Measurements from ENCODE around the gene SH3TC1.
A peak's percentile ranks its signal among the peaks of the same experiment; 100 is the strongest.

SH3TC1 gene

GRCh38 chr4:8218371-8219031, 19.4 kb downstream of the SH3TC1 start:
- TF ChIP-seq, protein P1, sequence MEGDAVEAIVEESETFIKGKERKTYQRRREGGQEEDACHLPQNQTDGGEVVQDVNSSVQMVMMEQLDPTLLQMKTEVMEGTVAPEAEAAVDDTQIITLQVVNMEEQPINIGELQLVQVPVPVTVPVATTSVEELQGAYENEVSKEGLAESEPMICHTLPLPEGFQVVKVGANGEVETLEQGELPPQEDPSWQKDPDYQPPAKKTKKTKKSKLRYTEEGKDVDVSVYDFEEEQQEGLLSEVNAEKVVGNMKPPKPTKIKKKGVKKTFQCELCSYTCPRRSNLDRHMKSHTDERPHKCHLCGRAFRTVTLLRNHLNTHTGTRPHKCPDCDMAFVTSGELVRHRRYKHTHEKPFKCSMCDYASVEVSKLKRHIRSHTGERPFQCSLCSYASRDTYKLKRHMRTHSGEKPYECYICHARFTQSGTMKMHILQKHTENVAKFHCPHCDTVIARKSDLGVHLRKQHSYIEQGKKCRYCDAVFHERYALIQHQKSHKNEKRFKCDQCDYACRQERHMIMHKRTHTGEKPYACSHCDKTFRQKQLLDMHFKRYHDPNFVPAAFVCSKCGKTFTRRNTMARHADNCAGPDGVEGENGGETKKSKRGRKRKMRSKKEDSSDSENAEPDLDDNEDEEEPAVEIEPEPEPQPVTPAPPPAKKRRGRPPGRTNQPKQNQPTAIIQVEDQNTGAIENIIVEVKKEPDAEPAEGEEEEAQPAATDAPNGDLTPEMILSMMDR (conservative IDR thresholded peaks at IDR 0.05; ENCODE audit: low read depth): no peak
- ChIA-PET CTCF (interaction anchor here (0.7 kb wide), 1 partner anchor 19 kb away, joined by 3 read pairs; no protein-coding TSS in a partner anchor), POLR2A (ENCODE audit: low non-redundant PET) (no interaction called here)
- no peak for DNase-seq (ENCODE audit: low spot score)
- no peak overlapping the region for H3K27ac ChIP-seq

DNA sequence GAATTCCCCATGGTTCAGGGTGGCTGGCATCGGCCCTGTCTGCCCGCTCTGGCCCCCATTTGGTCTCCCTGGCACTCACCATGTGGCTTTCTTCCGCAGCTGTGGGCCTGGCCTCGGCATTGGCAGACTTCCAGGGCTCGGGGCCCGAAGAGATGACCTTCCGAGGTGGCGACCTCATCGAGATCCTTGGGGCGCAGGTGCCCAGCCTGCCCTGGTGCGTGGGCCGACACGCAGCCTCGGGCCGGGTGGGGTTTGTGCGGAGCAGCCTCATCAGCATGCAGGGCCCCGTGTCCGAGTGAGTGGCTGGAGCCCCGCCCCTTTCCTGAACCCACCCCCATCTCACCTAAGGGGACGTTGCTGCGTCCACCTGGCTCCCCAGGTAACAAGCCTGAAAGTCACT, 20.1 kb downstream of the SH3TC1 start:
- no peak for DNase-seq (ENCODE audit: low spot score)
- CTCF ChIA-PET: interaction anchor here (0.7 kb wide), 1 partner anchor 20 kb away, joined by 3 read pairs; no protein-coding TSS in a partner anchor
- TF ChIP-seq, protein P1 (conservative IDR thresholded peaks at IDR 0.05; ENCODE audit: low read depth): no peak
- POLR2A ChIA-PET (ENCODE audit: low non-redundant PET): no interaction called here
- H3K27ac ChIP-seq: no peak overlapping the region

GRCh38 chr4:8220661-8221450, 21.8 kb downstream of the SH3TC1 start:
- CTCF ChIA-PET: interaction anchor here (1.1 kb wide), 1 partner anchor 183 kb away, joined by 3 read pairs; no protein-coding TSS in a partner anchor
- H3K27ac ChIP-seq: peak overlapping the region; percentile 39
- no peak for DNase-seq (ENCODE audit: low spot score)
- TF ChIP-seq, protein P1 (conservative IDR thresholded peaks at IDR 0.05; ENCODE audit: low read depth): no peak
- POLR2A ChIA-PET (ENCODE audit: low non-redundant PET): no interaction called here

GRCh38 chr4:8221476-8221875, 22.4 kb downstream of the SH3TC1 start:
- TF ChIP-seq, protein P1 (conservative IDR thresholded peaks at IDR 0.05; ENCODE audit: low read depth): no peak
- CTCF ChIA-PET: interaction anchor here (1.1 kb wide), 1 partner anchor 182 kb away, joined by 3 read pairs; no protein-coding TSS in a partner anchor
- DNase-seq (ENCODE audit: low spot score): no peak
- POLR2A ChIA-PET (ENCODE audit: low non-redundant PET): no interaction called here
- H3K27ac ChIP-seq: no peak overlapping the region

- no peak for DNase-seq (ENCODE audit: low spot score)
- no peak overlapping the region for H3K27ac ChIP-seq
- ChIA-PET POLR2A (ENCODE audit: low non-redundant PET) (no interaction called here), CTCF (interaction anchor here (1.1 kb wide), 1 partner anchor 182 kb away, joined by 3 read pairs; no protein-coding TSS in a partner anchor)
- TF ChIP-seq, protein P1 (conservative IDR thresholded peaks at IDR 0.05; ENCODE audit: low read depth): no peak
These were observed 22.9 kb downstream of the SH3TC1 start for GRCh38 chr4:8221985-8222384.

DNA sequence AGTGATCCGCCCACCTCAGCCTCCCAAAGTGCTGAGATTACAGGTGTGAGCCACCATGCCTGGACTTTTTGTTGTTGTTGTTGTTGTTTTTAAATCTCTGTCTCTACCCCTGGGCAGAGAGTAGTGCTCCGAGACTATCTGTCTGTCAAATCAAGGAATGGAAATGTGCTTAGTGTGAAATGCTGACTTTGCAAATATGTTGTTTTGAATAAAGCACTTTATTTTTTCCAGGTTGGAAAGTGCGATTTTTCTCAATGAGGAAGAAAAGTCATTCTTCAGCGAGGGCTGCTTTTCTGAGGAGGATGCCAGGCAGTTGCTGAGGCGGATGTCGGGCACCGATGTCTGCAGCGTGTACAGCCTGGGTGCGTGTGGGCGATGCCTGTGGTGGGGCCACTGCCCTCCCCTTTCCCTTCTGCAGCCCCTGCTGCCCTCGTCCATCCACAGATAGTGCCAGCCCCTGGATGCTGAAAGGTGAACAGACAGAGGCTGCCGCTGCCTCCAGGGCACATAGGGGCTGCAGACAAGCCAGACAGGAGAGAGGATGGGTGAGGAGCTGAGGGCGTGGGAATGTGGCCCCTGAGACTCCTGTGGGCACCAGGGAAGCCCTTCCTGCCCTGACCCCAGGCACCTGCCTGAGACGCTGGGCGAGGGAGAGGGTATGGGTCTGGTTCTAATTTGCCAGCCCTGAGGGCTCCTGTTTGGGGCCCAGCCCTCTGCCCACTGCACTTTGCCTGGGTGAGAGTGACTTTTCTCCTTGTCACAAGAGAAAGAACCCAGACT, 23.7 kb downstream of the SH3TC1 start:
- CTCF ChIA-PET: no interaction called here
- H3K27ac ChIP-seq: peak overlapping the region; percentile 10; the same call in 1 of the 2 replicates
- TF ChIP-seq, protein P1 (conservative IDR thresholded peaks at IDR 0.05; ENCODE audit: low read depth): no peak
- no peak for DNase-seq (ENCODE audit: low spot score)
- POLR2A ChIA-PET (ENCODE audit: low non-redundant PET): no interaction called here
